ENCODE data around the gene TBC1D7. TPM values are rescaled to one million over a fixed set of nuclear protein-coding genes. Genes with fewer than 3 reads are reported as not detected.

The TBC1D7 gene
- total RNA-seq, 1 experiment from 2014 or later: 13.7 TPM

- no peak for ATAC-seq
- intact Hi-C loops (cut with micrococcal nuclease): no loop called here
- H3K4me2 ChIP-seq (ENCODE audit: low read length): no peak overlapping the region
- TF ChIP-seq RAD21 (IDR thresholded peaks at IDR 0.05; ENCODE audit: low read depth) (no peak), ZBTB33 (IDR thresholded peaks at IDR 0.05; ENCODE audit: extremely low read depth, insufficient replicate concordance, low read length) (no peak), POLR2AphosphoS5 (IDR thresholded peaks at IDR 0.05; ENCODE audit: low read depth, low read length) (no peak)
- H3K79me2 ChIP-seq (ENCODE audit: insufficient read depth, low read length): no peaks in the 10 kb centered on the region
- no peak overlapping the region for H3K27ac ChIP-seq (ENCODE audit: low read depth, low read length)
- peaks cover 0 to 16% of the 10 kb centered on the region in 2 experiments; a peak in 2 of 4 replicates for H3K4me1 ChIP-seq (ENCODE audit: control insufficient read depth in 1 of 2, insufficient read depth in 2 of 2, low read length in 2 of 2)
- H3K27me3 ChIP-seq (ENCODE audit: insufficient read depth, low read length): no peaks in the 10 kb centered on the region
- no peak for DNase-seq (ENCODE audit: low read depth, low spot score)
- H3K4me3 ChIP-seq (replicated peaks in 1 of 2; ENCODE audit: low read depth in 1 of 2, low read length in 2 of 2): no peak overlapping the region
- ChIA-PET POLR2A (no interaction called here), RAD21 (ENCODE audit: low non-redundant PET in 1 of 2, low total read pairs in 2 of 2, uncharacterized antibody in 2 of 2, unreplicated experiment in 2 of 2) (no interaction called here), CTCF (no interaction called here)
- no peak overlapping the region for H2AFZ ChIP-seq (ENCODE audit: low read depth, low read length, poor library complexity, severe bottlenecking)
- H3K36me3 ChIP-seq (ENCODE audit: control insufficient read depth in 1 of 2, insufficient read depth in 2 of 2, low read length in 2 of 2): peaks cover 0 to 11% of the 10 kb centered on the region in 2 experiments; a peak in 1 of 4 replicates
- no peaks in the 10 kb centered on the region for H3K9me2 ChIP-seq (ENCODE audit: insufficient read depth)
- no peaks in the 10 kb centered on the region for H3K9me3 ChIP-seq (ENCODE audit: control insufficient read depth in 1 of 2, insufficient read depth in 1 of 2, low read depth in 1 of 2, low read length in 2 of 2)
- H4K20me1 ChIP-seq (ENCODE audit: insufficient read depth): no peaks in the 10 kb centered on the region
- H3K9ac ChIP-seq (ENCODE audit: low read length): no peak overlapping the region
- BruUV-seq (replicated peaks): no TSS peak
These were observed 24.2 kb downstream of the TBC1D7 start for GRCh38 chr6:13304101-13304500.

- Histone ChIP-seq H3K4me2 (ENCODE audit: low read length) (no peak overlapping the region), H3K9me3 (ENCODE audit: control insufficient read depth in 1 of 2, insufficient read depth in 1 of 2, low read depth in 1 of 2, low read length in 2 of 2) (no peaks in the 10 kb centered on the region), H3K9ac (ENCODE audit: low read length) (no peak overlapping the region), H3K4me3 (replicated peaks in 1 of 2; ENCODE audit: low read depth in 1 of 2, low read length in 2 of 2) (no peak overlapping the region), H3K27ac (ENCODE audit: low read depth, low read length) (no peak overlapping the region), H4K20me1 (ENCODE audit: insufficient read depth) (no peaks in the 10 kb centered on the region), H3K27me3 (ENCODE audit: insufficient read depth, low read length) (no peaks in the 10 kb centered on the region), H2AFZ (ENCODE audit: low read depth, low read length, poor library complexity, severe bottlenecking) (no peak overlapping the region), H3K79me2 (ENCODE audit: insufficient read depth, low read length) (no peaks in the 10 kb centered on the region), H3K36me3 (ENCODE audit: control insufficient read depth in 1 of 2, insufficient read depth in 2 of 2, low read length in 2 of 2) (peaks cover 0 to 11% of the 10 kb centered on the region in 2 experiments; a peak in 1 of 4 replicates), H3K9me2 (ENCODE audit: insufficient read depth) (no peaks in the 10 kb centered on the region), H3K4me1 (ENCODE audit: control insufficient read depth in 1 of 2, insufficient read depth in 2 of 2, low read length in 2 of 2) (peaks cover 0 to 16% of the 10 kb centered on the region in 2 experiments; a peak in 2 of 4 replicates)
- intact Hi-C loops (cut with micrococcal nuclease): no loop called here
- ChIA-PET CTCF (no interaction called here), RAD21 (ENCODE audit: low non-redundant PET in 1 of 2, low total read pairs in 2 of 2, uncharacterized antibody in 2 of 2, unreplicated experiment in 2 of 2) (interaction anchor here in 1 of 2 experiments (0.7 kb wide), 1 partner anchor 620 kb away, joined by 3 read pairs; no protein-coding TSS in a partner anchor), POLR2A (no interaction called here)
- no TSS peak for BruUV-seq (replicated peaks)
- no peak for ATAC-seq
- no peak for DNase-seq (ENCODE audit: low read depth, low spot score)
- TF ChIP-seq FOSL1 (IDR thresholded peaks at IDR 0.05; ENCODE audit: low read depth) (no peak), EGR1 (IDR thresholded peaks at IDR 0.05; ENCODE audit: low read depth) (no peak), SIN3A (IDR thresholded peaks at IDR 0.05; ENCODE audit: low read depth) (no peak), CEBPB (IDR thresholded peaks at IDR 0.05; ENCODE audit: low read depth) (no peak), ZNF274 (IDR thresholded peaks at IDR 0.05; ENCODE audit: low read depth, low read length) (no peak), EZH2phosphoT487 (IDR thresholded peaks at IDR 0.05; ENCODE audit: borderline replicate concordance) (no peak), TCF7L2 (IDR thresholded peaks at IDR 0.05; ENCODE audit: borderline replicate concordance, extremely low read depth, insufficient read depth, insufficient read length) (no peak), SP1 (IDR thresholded peaks at IDR 0.05; ENCODE audit: low read depth) (no peak), EZH2 (IDR thresholded peaks at IDR 0.05) (no peak), REST (IDR thresholded peaks at IDR 0.05; ENCODE audit: low read depth) (no peak), ZFX (IDR thresholded peaks at IDR 0.05) (no peak), CBX3 (IDR thresholded peaks at IDR 0.05; ENCODE audit: low read depth) (no peak)
These were observed 24.7 kb downstream of the TBC1D7 start for GRCh38 chr6:13303668-13304017.

All from HCT116 (cell line).